HEK293 (cell line): ENCODE measurements around the gene DDX27.

ENCODE experiments used
- CTCF ChIP-seq: fragments of 450-650 bp; formaldehyde crosslinking; IDR thresholded peaks from 2 replicates; pipeline ENCODE4 v1.5.1; 2016; ENCODE audit warnings: missing biosample characterization, missing genetic modification characterization
- MEIS1 ChIP-seq: sonication (generic); formaldehyde crosslinking; IDR thresholded peaks from 2 replicates; pipeline ENCODE4 v1.8.1; 2022; ENCODE audit warnings: missing genetic modification reagents, mild to moderate bottlenecking, borderline replicate concordance
- ZNF239 ChIP-seq: fragments of 450-650 bp; formaldehyde crosslinking; IDR thresholded peaks from 2 replicates; pipeline ENCODE4 v1.5.1; 2016; ENCODE audit warnings: missing biosample characterization, missing genetic modification characterization
- ZNF274 ChIP-seq, 2 experiments: fragments of 200-500 bp in 1 of 2; fragments of 450-650 bp in 1 of 2; sonication (Bioruptor generic) in 1 of 2; formaldehyde crosslinking in 1 of 2; IDR thresholded peaks; 2 replicates each; pipeline versions ENCODE4 v1.5.1 to v1.6.1; 2014 to 2016; ENCODE audit warnings: borderline replicate concordance in 1 of 2, inconsistent platforms in 1 of 2, low read length in 1 of 2, missing biosample characterization in 1 of 2, missing genetic modification characterization in 1 of 2
- ZNF514 ChIP-seq: fragments of 450-650 bp; formaldehyde crosslinking; IDR thresholded peaks from 2 replicates; pipeline ENCODE4 v1.5.1; 2016; ENCODE audit warnings: missing biosample characterization, missing genetic modification characterization
- ZNF660 ChIP-seq: fragments of 450-650 bp; IDR thresholded peaks from 2 replicates; pipeline ENCODE4 v1.5.1; 2018; ENCODE audit warnings: missing biosample characterization, mild to moderate bottlenecking, missing genetic modification characterization
- ZSCAN23 ChIP-seq: fragments of 450-650 bp; formaldehyde crosslinking; IDR thresholded peaks from 2 replicates; pipeline ENCODE4 v1.5.1; 2016; ENCODE audit warnings: missing biosample characterization, missing genetic modification characterization
- TF ChIP-seq, protein P1 (sequence below): fragments of 450-650 bp; formaldehyde crosslinking; IDR thresholded peaks from 2 replicates; pipeline ENCODE4 v1.5.1; 2016; ENCODE audit warnings: missing biosample characterization, missing genetic modification characterization

GRCh38 chr20:49278818-49279676, 59.8 kb downstream of the DDX27 start:
- TF ChIP-seq ZNF274 (IDR thresholded peaks at IDR 0.05; ENCODE audit: low read length) (no peak), ZNF274 (tag by site-specific recombination; IDR thresholded peaks at IDR 0.05; ENCODE audit: borderline replicate concordance) (no peak), CTCF (no peak), ZNF514 (tag by site-specific recombination) (0 out of 2 replicates have a peak, but pooled peaks have one; percentile 10), ZNF239 (tag by site-specific recombination) (no peak), ZSCAN23 (tag by site-specific recombination) (no peak), MEIS1 (CRISPR knock-in tag) (no peak), ZNF660 (no peak)
- TF ChIP-seq, protein P1, sequence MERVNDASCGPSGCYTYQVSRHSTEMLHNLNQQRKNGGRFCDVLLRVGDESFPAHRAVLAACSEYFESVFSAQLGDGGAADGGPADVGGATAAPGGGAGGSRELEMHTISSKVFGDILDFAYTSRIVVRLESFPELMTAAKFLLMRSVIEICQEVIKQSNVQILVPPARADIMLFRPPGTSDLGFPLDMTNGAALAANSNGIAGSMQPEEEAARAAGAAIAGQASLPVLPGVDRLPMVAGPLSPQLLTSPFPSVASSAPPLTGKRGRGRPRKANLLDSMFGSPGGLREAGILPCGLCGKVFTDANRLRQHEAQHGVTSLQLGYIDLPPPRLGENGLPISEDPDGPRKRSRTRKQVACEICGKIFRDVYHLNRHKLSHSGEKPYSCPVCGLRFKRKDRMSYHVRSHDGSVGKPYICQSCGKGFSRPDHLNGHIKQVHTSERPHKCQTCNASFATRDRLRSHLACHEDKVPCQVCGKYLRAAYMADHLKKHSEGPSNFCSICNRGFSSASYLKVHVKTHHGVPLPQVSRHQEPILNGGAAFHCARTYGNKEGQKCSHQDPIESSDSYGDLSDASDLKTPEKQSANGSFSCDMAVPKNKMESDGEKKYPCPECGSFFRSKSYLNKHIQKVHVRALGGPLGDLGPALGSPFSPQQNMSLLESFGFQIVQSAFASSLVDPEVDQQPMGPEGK, result no peak
